Adrenal gland (tissue), 5 donors: ENCODE data around the gene PTPRN2.
"Not testable (repeated sequence)": the region's sequence is repeated elsewhere in the genome, so short reads cannot be mapped to it uniquely, and the experiment has no call there.

Experiments used
- CTCF ChIP-seq, 6 experiments: fragments of 450-650 bp in 4 of 6; fragments of 200-600 bp in 2 of 6; sonication (generic) in 1 of 6; IDR thresholded peaks; 1 replicate in 5 of 6; 2 replicates in 1 of 6; pipeline versions ENCODE4 v1.5.1 to v1.8.0; 2016 to 2021; ENCODE audit warnings: antibody characterized with exemption in 6 of 6, mild to moderate bottlenecking in 2 of 6, moderate library complexity in 1 of 6
- POLR2A ChIP-seq, 2 donors: fragments of 450-650 bp; IDR thresholded peaks; one replicate each; pipeline ENCODE4 v1.6.1; 2017; ENCODE audit warnings: antibody characterized with exemption in 2 of 2, mild to moderate bottlenecking in 2 of 2, moderate library complexity in 1 of 2
- donor health status: DM: no; HTN: no; CAD: no.

DNA sequence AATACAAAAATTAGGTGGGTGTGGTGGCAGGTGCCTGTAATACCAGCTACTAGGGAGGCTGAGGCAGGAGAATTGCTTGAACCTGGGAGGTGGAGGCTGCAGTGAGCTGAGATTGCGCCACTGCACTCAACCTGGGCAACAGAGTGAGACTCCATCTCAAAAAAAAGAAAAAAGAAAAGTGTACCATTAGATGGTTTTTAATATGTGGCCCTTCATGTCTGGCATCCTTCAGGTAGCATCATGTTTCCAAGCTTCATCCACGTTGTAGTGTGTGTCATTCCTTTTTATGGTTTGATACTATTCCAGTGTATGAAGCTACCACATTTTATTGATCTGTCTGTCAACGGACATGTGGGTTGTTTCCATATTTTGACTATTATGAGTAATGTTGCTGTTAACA lies 1097.8 kb downstream of the PTPRN2 start:
- not testable (repeated sequence) for TF ChIP-seq CTCF, POLR2A (IDR thresholded peaks at IDR 0.05)
